Epithelial cell of esophagus (primary cell): ENCODE results near the gene CEP85L.

Experiments
- DNase-seq: peaks from one replicate; pipeline ENCODE4 v3.0.0; 2010; ENCODE audit warnings: low read depth
- H3K4me3 ChIP-seq: 2 replicates; pipeline ENCODE4 v1.5.1; 2011; ENCODE audit warnings: mild to moderate bottlenecking, low read length, control low read depth
- CTCF ChIP-seq: IDR thresholded peaks from 2 replicates; pipeline ENCODE4 v1.5.1; 2011; ENCODE audit warnings: low read depth, mild to moderate bottlenecking, low read length, control low read depth, inconsistent platforms; ENCODE audit not compliant: insufficient read depth; ENCODE audit errors: missing control alignments

The CEP85L gene

GRCh38 chr6:118651282-118652050 is at the start of gene CEP85L:
TSS of gene CEP85L (minus strand) at chr6:118651591. CDS start at chr6:118651269, 322 bp downstream.
- peak within 1 kb of the TSS; percentile 67 for H3K4me3 ChIP-seq
- no peak for TF ChIP-seq CTCF
- peak; percentile 92 for DNase-seq

- H3K4me3 ChIP-seq, result no peak overlapping the region
- DNase-seq, result no peak
- TF ChIP-seq CTCF, result no peak
Observed at GRCh38 chr6:118700531-118700930, 49.1 kb upstream of the CEP85L start.

GRCh38 chr6:118697554-118697953 is 46.2 kb upstream of the CEP85L start:
- peak; percentile 14 for TF ChIP-seq CTCF
- DNase-seq, result no peak
- H3K4me3 ChIP-seq, result no peak overlapping the region

- no peak for DNase-seq
- no peak overlapping the region for H3K4me3 ChIP-seq
- no peak for TF ChIP-seq CTCF
Observed at GRCh38 chr6:118696271-118696670, 44.9 kb upstream of the CEP85L start.

GRCh38 chr6:118693562-118693961 is 42.2 kb upstream of the CEP85L start:
- TF ChIP-seq CTCF, result no peak
- H3K4me3 ChIP-seq, result no peak overlapping the region
- no peak for DNase-seq

GRCh38 chr6:118685823-118686449 is 34.5 kb upstream of the CEP85L start:
- no peak for DNase-seq
- no peak for TF ChIP-seq CTCF
- no peak overlapping the region for H3K4me3 ChIP-seq
